Colonic mucosa (tissue), 4 donors: ENCODE results near the gene ZNF765. TPM values are rescaled to one million over a fixed set of nuclear protein-coding genes. Genes with fewer than 3 reads are reported as not detected.
A peak's percentile ranks its signal among the peaks of the same experiment; 100 is the strongest.
"Not testable (repeated sequence)": the region's sequence is repeated elsewhere in the genome, so short reads cannot be mapped to it uniquely, and the experiment has no call there.

Source experiments
- DNase-seq: peaks from one replicate; pipeline ENCODE4 v3.0.0-alpha.2; 2020
- H3K27ac ChIP-seq: fragments of 200-600 bp; one replicate; pipeline ENCODE4 v1.8.0; 2021
- H3K27me3 ChIP-seq: fragments of 200-600 bp; one replicate; pipeline ENCODE4 v1.8.0; 2021
- H3K36me3 ChIP-seq: fragments of 200-600 bp; one replicate; pipeline ENCODE4 v1.8.0; 2021
- H3K4me1 ChIP-seq: fragments of 200-600 bp; one replicate; pipeline ENCODE4 v1.8.0; 2021; ENCODE audit warnings: mild to moderate bottlenecking
- H3K4me3 ChIP-seq: fragments of 200-600 bp; one replicate; pipeline ENCODE4 v1.8.0; 2021
- H3K9ac ChIP-seq, 2 donors: one replicate each; pipeline ENCODE4 v1.7.0; 2013; ENCODE audit warnings: control low read depth in 2 of 2, low read depth in 2 of 2, low read length in 2 of 2
- H3K9me3 ChIP-seq: fragments of 200-600 bp; one replicate; pipeline ENCODE4 v1.8.0; 2021
- intact Hi-C: fragments of 100-400 bp; cut with DNase I; formaldehyde crosslinking; loops from one replicate; pipeline ENCODE4 v1.14.1; 2022
- total RNA-seq, 2 donors: library from RNA; stranded (reverse); fragmentation: NEBNext Ultra II Directional in 1 of 2; extraction: Animal tissue kit (Norgen Biotek cat#: 25700) in 1 of 2; gene quantifications; one replicate each; pipeline ENCODE4 v1.2.1, GENCODE V29; 2021
- TF ChIP-seq, protein P1 (sequence below): fragments of 200-600 bp; IDR thresholded peaks from one replicate; pipeline ENCODE4 v1.8.0; 2022; ENCODE audit warnings: antibody characterized with exemption, mild to moderate bottlenecking
- donor health status: healthy.
- donor health status: DM: no; HTN: no; CAD: no.
- donor health status: DM: no; HTN: no; CAD: no.

The ZNF765 gene
- total RNA-seq = 10 to 100 TPM in 1 of 2 donors, 1 to 10 TPM in 1; 8.2 to 10.7 TPM

DNA sequence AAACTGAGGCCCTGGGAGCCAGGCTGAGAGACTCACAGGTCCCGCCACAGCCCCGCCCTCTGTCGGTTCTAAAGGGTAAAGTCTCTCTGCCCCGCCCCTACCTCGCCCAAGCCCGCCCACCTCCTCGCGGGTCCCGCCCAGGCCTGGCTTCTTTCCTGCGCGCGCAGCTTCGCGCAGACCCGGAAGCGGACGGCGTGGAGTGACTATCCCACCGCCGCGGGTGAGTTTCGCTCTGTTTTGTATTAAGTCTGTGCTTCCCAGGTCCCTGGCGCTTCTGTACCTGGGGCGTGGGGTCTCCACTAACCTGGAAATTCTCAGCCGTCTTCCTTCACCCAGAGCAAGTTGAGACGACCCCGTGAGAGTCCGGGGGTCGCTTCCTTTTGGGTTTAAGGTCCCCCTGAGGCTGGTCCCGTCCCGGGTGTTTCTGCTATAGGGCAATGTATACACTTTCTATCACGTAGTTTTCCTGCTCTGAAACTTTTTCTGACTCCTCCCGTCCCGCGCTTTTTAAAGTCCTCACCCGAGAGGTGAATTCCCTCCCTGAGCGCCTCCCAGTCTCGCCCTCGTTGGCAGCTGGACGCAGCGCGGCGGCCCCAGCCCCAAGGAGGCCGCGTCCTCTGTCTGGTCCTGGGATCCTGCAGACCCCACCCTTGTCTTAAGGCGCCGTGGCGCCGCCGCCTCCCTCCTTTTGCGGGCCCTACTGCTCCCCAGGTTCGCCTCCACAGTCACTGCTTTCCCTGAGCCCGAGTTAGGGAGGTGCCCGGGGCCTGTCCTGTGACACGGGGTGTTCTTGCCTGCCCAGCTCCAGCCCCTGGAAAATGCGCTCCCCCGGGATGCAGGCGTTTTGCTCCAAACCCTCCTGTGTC lies at the start of gene ZNF765:
Gene ZNF765, plus strand, starts transcription at position 176 of the 866 bp plus-strand sequence. CDS start 2,867 bp downstream, outside the sequence.
- no peaks in the 10 kb centered on the region for H3K27me3 ChIP-seq
- DNase-seq = peak; percentile 98
- H3K4me3 ChIP-seq = peak within 1 kb of the TSS; percentile 71
- H3K9ac ChIP-seq = peak within 1 kb of the TSS; percentile 74 to 78
- H3K4me1 ChIP-seq = peaks cover 6% of the 10 kb centered on the region
- H3K36me3 ChIP-seq = no peaks in the 10 kb centered on the region
- TF ChIP-seq, protein P1, sequence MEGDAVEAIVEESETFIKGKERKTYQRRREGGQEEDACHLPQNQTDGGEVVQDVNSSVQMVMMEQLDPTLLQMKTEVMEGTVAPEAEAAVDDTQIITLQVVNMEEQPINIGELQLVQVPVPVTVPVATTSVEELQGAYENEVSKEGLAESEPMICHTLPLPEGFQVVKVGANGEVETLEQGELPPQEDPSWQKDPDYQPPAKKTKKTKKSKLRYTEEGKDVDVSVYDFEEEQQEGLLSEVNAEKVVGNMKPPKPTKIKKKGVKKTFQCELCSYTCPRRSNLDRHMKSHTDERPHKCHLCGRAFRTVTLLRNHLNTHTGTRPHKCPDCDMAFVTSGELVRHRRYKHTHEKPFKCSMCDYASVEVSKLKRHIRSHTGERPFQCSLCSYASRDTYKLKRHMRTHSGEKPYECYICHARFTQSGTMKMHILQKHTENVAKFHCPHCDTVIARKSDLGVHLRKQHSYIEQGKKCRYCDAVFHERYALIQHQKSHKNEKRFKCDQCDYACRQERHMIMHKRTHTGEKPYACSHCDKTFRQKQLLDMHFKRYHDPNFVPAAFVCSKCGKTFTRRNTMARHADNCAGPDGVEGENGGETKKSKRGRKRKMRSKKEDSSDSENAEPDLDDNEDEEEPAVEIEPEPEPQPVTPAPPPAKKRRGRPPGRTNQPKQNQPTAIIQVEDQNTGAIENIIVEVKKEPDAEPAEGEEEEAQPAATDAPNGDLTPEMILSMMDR = peak; percentile 36
- H3K9me3 ChIP-seq = no peaks in the 10 kb centered on the region
- peak within 1 kb of the TSS; percentile 82 for H3K27ac ChIP-seq
- intact Hi-C loops = no loop called here

DNA sequence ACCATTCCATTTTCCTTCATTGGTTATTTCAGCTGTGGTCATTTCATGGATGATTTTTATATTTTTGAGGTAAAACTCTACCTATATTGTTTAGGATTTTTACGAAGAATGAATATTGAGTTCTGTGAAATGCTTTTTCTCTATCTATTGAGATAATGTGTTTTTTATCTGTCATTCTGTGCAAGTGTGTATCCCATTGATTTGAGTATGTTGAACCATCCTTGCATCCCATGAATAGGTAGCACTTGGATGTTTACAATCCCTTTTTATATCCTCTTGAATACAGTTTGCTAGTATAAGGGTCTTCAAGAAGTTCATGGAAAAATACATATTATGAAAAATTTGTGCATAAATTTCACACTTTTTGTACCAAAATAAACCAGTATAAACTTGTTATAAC lies 39.2 kb upstream of the ZNF765 start:
- Histone ChIP-seq H3K9me3 (peaks cover 26% of the 10 kb centered on the region), H3K36me3 (peaks cover 9% of the 10 kb centered on the region), H3K27ac (no peak overlapping the region), H3K9ac (no peak overlapping the region), H3K27me3 (no peaks in the 10 kb centered on the region), H3K4me1 (no peaks in the 10 kb centered on the region), H3K4me3 (no peak overlapping the region)
- no peak for DNase-seq
- TF ChIP-seq, protein P1 = no peak
- intact Hi-C loops = no loop called here

DNA sequence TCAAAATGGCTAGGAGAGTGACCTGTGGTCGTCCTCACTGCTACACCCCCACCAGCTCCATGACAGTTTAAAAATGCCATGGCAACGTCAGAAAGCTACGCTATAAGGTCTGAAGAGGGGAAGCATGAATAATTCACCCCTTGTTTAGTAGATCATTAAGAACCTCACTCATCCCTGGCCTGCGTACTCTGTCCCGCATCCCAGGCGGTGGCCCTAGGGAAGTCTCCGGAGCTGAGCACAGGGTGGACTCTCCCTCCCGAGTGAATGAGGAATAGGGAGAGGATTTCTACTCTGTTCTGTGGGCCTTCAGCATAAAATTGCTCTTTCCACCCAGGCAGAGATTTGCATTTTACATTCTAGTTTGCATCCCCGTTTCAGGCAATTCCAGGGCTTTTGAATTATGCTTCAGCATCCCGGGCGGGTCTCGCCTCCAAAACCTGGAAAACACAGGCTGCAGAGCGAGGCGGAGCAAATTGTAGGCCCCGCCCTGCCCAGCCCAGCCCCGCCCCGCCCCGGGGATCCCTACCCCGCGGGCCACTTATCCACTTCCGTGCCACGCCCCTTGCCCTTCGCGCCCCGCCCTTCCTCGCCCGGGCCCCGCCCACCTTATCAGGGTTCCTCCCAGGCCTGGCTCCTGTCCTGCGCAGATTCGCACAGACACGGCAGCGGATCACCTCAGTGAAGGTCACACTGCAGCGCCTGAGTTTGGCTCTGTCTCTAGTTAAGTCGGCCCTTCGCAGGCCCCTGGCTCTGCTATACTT lies 36.9 kb upstream of the ZNF765 start:
- H3K4me1 ChIP-seq = no peaks in the 10 kb centered on the region
- intact Hi-C loops = no loop called here
- no peak overlapping the region for H3K9ac ChIP-seq
- H3K27me3 ChIP-seq = no peaks in the 10 kb centered on the region
- TF ChIP-seq, protein P1 = no peak
- no peak overlapping the region for H3K27ac ChIP-seq
- H3K9me3 ChIP-seq = peaks cover 14% of the 10 kb centered on the region
- no peak for DNase-seq
- no peak overlapping the region for H3K4me3 ChIP-seq
- no peaks in the 10 kb centered on the region for H3K36me3 ChIP-seq

DNA sequence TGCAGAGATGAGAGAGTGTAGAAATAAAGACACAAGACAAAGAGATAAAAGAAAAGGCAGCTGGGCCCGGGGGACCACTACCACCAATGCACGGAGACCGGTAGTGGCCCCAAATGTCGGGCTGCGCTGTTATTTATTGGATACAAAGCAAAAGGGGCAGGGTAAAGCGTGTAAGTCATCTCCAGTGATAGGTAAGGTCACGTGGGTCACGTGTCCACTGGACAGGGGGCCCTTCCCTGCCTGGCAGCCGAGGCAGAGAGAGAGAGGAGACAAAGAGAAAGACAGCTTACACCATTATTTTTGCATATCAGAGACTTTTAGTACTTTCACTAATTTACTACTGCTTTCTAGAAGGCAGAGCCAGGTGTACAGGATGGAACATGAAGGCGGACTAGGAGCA lies 34.9 kb upstream of the ZNF765 start:
- H3K4me3 ChIP-seq, H3K36me3 ChIP-seq, H3K27me3 ChIP-seq, H3K9ac ChIP-seq, H3K27ac ChIP-seq, DNase-seq, H3K4me1 ChIP-seq, intact Hi-C loops, H3K9me3 ChIP-seq: not testable (repeated sequence)

DNA sequence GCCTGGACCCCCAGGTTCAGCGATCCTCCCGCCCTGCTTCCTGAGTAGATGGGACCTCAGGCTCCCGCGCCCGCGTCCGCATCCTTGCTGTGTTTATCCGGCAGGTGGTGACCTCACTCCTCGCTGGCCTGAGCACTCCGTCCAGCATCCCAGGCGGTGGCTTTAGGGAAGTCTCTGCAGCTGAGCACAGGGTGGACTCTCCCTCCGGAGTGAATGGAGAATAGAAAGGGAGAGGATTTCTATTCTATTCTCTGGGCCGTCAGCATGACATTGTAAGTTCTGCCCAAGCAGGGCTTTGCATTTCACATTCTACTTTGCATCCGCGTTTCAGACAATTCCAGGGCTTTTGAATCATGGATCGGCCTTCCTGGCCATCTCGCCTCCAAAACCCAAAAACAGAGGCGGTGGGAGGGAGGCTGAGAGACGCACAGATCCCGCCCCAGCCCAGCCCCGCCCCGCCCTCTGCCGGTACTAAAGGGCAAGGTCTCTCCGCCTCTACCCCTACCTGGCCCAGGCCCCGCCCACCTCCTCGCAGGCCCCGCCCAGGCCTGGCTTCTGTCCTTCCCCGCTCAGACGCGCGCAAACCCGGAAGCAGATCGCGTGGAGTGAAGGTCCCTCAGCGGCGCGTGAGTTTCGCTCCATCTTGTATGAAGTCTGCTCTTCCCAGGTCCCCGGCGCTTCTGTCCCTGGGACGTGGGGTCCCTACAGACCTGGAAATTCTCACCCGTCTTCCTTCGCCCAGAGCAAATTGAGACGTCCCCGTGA lies 29.6 kb upstream of the ZNF765 start, which contains the start of gene ZNF525:
Gene ZNF525, plus strand, starts transcription at position 572 of the 765 bp plus-strand sequence. CDS start 6,577 bp downstream, outside the sequence.
- DNase-seq = peak; percentile 96
- Histone ChIP-seq H3K27ac (peak within 1 kb of the TSS; percentile 69), H3K9ac (peak within 1 kb of the TSS; percentile 72 to 78), H3K9me3 (no peaks in the 10 kb centered on the region), H3K4me3 (peak within 1 kb of the TSS; percentile 71), H3K27me3 (no peaks in the 10 kb centered on the region), H3K36me3 (no peaks in the 10 kb centered on the region), H3K4me1 (no peaks in the 10 kb centered on the region)
- intact Hi-C loops = no loop called here
- TF ChIP-seq, protein P1 = peak; percentile 49
